GM12801 (cell line): Measurements from ENCODE around the gene CLMP.

Experiments
- CTCF ChIP-seq: IDR thresholded peaks from one replicate; pipeline ENCODE4 v1.5.1; 2011; ENCODE audit warnings: control low read depth; ENCODE audit not compliant: insufficient read length; ENCODE audit errors: extremely low read depth

Gene CLMP

GRCh38 chr11:123195188-123196059 is at the start of gene CLMP:
TSS of gene CLMP (minus strand) at chr11:123195248. CDS start at chr11:123194940, 308 bp downstream.
- no peak for TF ChIP-seq CTCF

GRCh38 chr11:123241874-123242543 is 47.0 kb upstream of the CLMP start:
- TF ChIP-seq CTCF: no peak

- no peak for TF ChIP-seq CTCF
These were observed 46.2 kb upstream of the CLMP start for GRCh38 chr11:123241294-123241693.

- no peak for TF ChIP-seq CTCF
These were observed 44.4 kb upstream of the CLMP start for GRCh38 chr11:123239191-123240150.

GRCh38 chr11:123238297-123238696 is 43.2 kb upstream of the CLMP start:
- no peak for TF ChIP-seq CTCF

- no peak for TF ChIP-seq CTCF
These were observed 41.8 kb upstream of the CLMP start for GRCh38 chr11:123236879-123237278.
